HUES64 (cell line): ENCODE data around the gene WWOX.

ENCODE experiments used
- H3K27ac ChIP-seq: 2 replicates; pipeline ENCODE4 v1.7.0; 2013; ENCODE audit warnings: low read depth, low read length, inconsistent platforms
- H3K27me3 ChIP-seq: 2 replicates; pipeline ENCODE4 v1.6.1; 2013; ENCODE audit warnings: mild to moderate bottlenecking, low read length; ENCODE audit not compliant: insufficient read depth
- H3K36me3 ChIP-seq: 2 replicates; pipeline ENCODE4 v1.6.1; 2013; ENCODE audit warnings: mild to moderate bottlenecking, low read length; ENCODE audit not compliant: insufficient read depth
- H3K4me1 ChIP-seq: 2 replicates; pipeline ENCODE4 v1.6.1; 2013; ENCODE audit warnings: mild to moderate bottlenecking, low read length, moderate library complexity; ENCODE audit not compliant: insufficient read depth
- H3K4me3 ChIP-seq: 2 replicates; pipeline ENCODE4 v1.5.1; 2013; ENCODE audit warnings: mild to moderate bottlenecking, low read length, moderate library complexity
- H3K9ac ChIP-seq: 2 replicates; pipeline ENCODE4 v1.6.1; 2013; ENCODE audit warnings: mild to moderate bottlenecking, low read depth, low read length
- H3K9me3 ChIP-seq: 2 replicates; pipeline ENCODE4 v1.6.1; 2013; ENCODE audit warnings: low read depth, low read length; ENCODE audit not compliant: insufficient read depth
- WGBS: fragments of 150-250, 120-280 bp; methylation state at CpG from one replicate; pipeline ENCODE4 v1.1.7; 2013; ENCODE audit warnings: missing lambda C conversion rate; 5-methylcytosine and 5-hydroxymethylcytosine counted together

WWOX gene

GRCh38 chr16:78252757-78253156 is 153.3 kb downstream of the WWOX start:
- Histone ChIP-seq H3K4me3 (no peak overlapping the region), H3K27me3 (no peaks in the 10 kb centered on the region), H3K9ac (no peak overlapping the region), H3K9me3 (no peaks in the 10 kb centered on the region), H3K36me3 (no peaks in the 10 kb centered on the region), H3K4me1 (peaks cover 14% of the 10 kb centered on the region), H3K27ac (no peak overlapping the region)
- 87% methylated on average over 5 of the region's 5 CpGs for WGBS

GRCh38 chr16:78254841-78255240 is 155.4 kb downstream of the WWOX start:
- 87% methylated on average over 1 of the region's 1 CpG for WGBS
- Histone ChIP-seq H3K27me3 (no peaks in the 10 kb centered on the region), H3K27ac (no peak overlapping the region), H3K4me3 (no peak overlapping the region), H3K36me3 (no peaks in the 10 kb centered on the region), H3K4me1 (peaks cover 22% of the 10 kb centered on the region), H3K9ac (no peak overlapping the region), H3K9me3 (no peaks in the 10 kb centered on the region)

GRCh38 chr16:78256686-78257375 is 157.4 kb downstream of the WWOX start:
- Histone ChIP-seq H3K27me3 (no peaks in the 10 kb centered on the region), H3K27ac (no peak overlapping the region), H3K4me1 (peaks cover 22% of the 10 kb centered on the region), H3K4me3 (no peak overlapping the region), H3K9ac (no peak overlapping the region), H3K36me3 (no peaks in the 10 kb centered on the region), H3K9me3 (no peaks in the 10 kb centered on the region)
- 81% methylated on average over 7 of the region's 7 CpGs for WGBS

GRCh38 chr16:78257376-78257728 is 157.9 kb downstream of the WWOX start:
- Histone ChIP-seq H3K9ac (no peak overlapping the region), H3K36me3 (no peaks in the 10 kb centered on the region), H3K4me3 (no peak overlapping the region), H3K9me3 (no peaks in the 10 kb centered on the region), H3K27ac (no peak overlapping the region), H3K27me3 (no peaks in the 10 kb centered on the region), H3K4me1 (peaks cover 22% of the 10 kb centered on the region)
- WGBS: 64% methylated on average over 8 of the region's 8 CpGs

GRCh38 chr16:78258375-78259065 is 159.1 kb downstream of the WWOX start:
- no peaks in the 10 kb centered on the region for H3K36me3 ChIP-seq
- peaks cover 22% of the 10 kb centered on the region for H3K4me1 ChIP-seq
- no peaks in the 10 kb centered on the region for H3K9me3 ChIP-seq
- H3K27ac ChIP-seq: no peak overlapping the region
- no peak overlapping the region for H3K4me3 ChIP-seq
- no peak overlapping the region for H3K9ac ChIP-seq
- 73% methylated on average over 8 of the region's 9 CpGs for WGBS
- H3K27me3 ChIP-seq: no peaks in the 10 kb centered on the region

- Histone ChIP-seq H3K9me3 (peaks cover 5% of the 10 kb centered on the region; the same call in 1 of the 2 replicates), H3K9ac (no peak overlapping the region), H3K36me3 (no peaks in the 10 kb centered on the region), H3K4me3 (no peak overlapping the region), H3K27me3 (no peaks in the 10 kb centered on the region), H3K27ac (peak overlapping the region; percentile 28; the same call in 1 of the 2 replicates), H3K4me1 (peaks cover 22% of the 10 kb centered on the region)
- WGBS: 60% methylated on average over 5 of the region's 5 CpGs
Measured at GRCh38 chr16:78259873-78260272, 160.4 kb downstream of the WWOX start.

- Histone ChIP-seq H3K27me3 (no peaks in the 10 kb centered on the region), H3K36me3 (no peaks in the 10 kb centered on the region), H3K9me3 (peaks cover 5% of the 10 kb centered on the region; the same call in 1 of the 2 replicates), H3K4me1 (no peaks in the 10 kb centered on the region), H3K9ac (no peak overlapping the region), H3K4me3 (no peak overlapping the region), H3K27ac (no peak overlapping the region)
- 95% methylated on average over 6 of the region's 6 CpGs for WGBS
Measured at GRCh38 chr16:78264642-78265041, 165.2 kb downstream of the WWOX start.

- WGBS: 94% methylated on average over 7 of the region's 7 CpGs
- H3K4me3 ChIP-seq: no peak overlapping the region
- H3K27ac ChIP-seq: no peak overlapping the region
Measured at GRCh38 chr16:78269256-78269655, 169.8 kb downstream of the WWOX start.

GRCh38 chr16:78271981-78272380 is 172.5 kb downstream of the WWOX start:
- Histone ChIP-seq H3K4me1 (peaks cover 21% of the 10 kb centered on the region), H3K4me3 (no peak overlapping the region), H3K9ac (no peak overlapping the region), H3K27me3 (no peaks in the 10 kb centered on the region), H3K36me3 (no peaks in the 10 kb centered on the region), H3K9me3 (no peaks in the 10 kb centered on the region), H3K27ac (no peak overlapping the region)
- 98% methylated on average over 3 of the region's 3 CpGs for WGBS

More at GRCh38 chr16:78269256-78269655, 169.8 kb downstream of the WWOX start:
- H3K4me1 ChIP-seq: no peaks in the 10 kb centered on the region
- no peak overlapping the region for H3K9ac ChIP-seq
- H3K9me3 ChIP-seq: peaks cover 4% of the 10 kb centered on the region; the same call in 1 of the 2 replicates
- no peaks in the 10 kb centered on the region for H3K36me3 ChIP-seq
- no peaks in the 10 kb centered on the region for H3K27me3 ChIP-seq

GRCh38 chr16:78274771-78275170 is 175.3 kb downstream of the WWOX start:
- H3K9me3 ChIP-seq: no peaks in the 10 kb centered on the region
- WGBS: 94% methylated on average over 3 of the region's 4 CpGs
- peaks cover 48% of the 10 kb centered on the region for H3K4me1 ChIP-seq
- no peaks in the 10 kb centered on the region for H3K36me3 ChIP-seq
- no peaks in the 10 kb centered on the region for H3K27me3 ChIP-seq
- H3K9ac ChIP-seq: no peak overlapping the region
- peak overlapping the region; percentile 34; the same call in 1 of the 2 replicates for H3K27ac ChIP-seq
- no peak overlapping the region for H3K4me3 ChIP-seq

- H3K36me3 ChIP-seq: no peaks in the 10 kb centered on the region
- H3K27me3 ChIP-seq: no peaks in the 10 kb centered on the region
- no peak overlapping the region for H3K4me3 ChIP-seq
- peaks cover 48% of the 10 kb centered on the region for H3K4me1 ChIP-seq
- H3K9me3 ChIP-seq: no peaks in the 10 kb centered on the region
- WGBS: 62% methylated on average over 5 of the region's 5 CpGs
- H3K9ac ChIP-seq: no peak overlapping the region
- peak overlapping the region; percentile 46; the same call in 1 of the 2 replicates for H3K27ac ChIP-seq
Measured at GRCh38 chr16:78275420-78275819, 176.0 kb downstream of the WWOX start.
